HG02588 (cell line): ENCODE data around the gene MYO3B.

Experiments
- ATAC-seq: cut with Tn5 transposase; IDR thresholded peaks from one replicate; pipeline ENCODE4 v1.9.1; 2021; ENCODE audit warnings: mild to moderate bottlenecking, moderate library complexity; ENCODE audit not compliant: unreplicated experiment

The MYO3B gene

GRCh38 chr2:170208967-170209366 is 31.0 kb downstream of the MYO3B start:
- ATAC-seq, result no peak

- peak; percentile 51 for ATAC-seq
These were observed 34.8 kb downstream of the MYO3B start for GRCh38 chr2:170212625-170213280.

- ATAC-seq, result peak; percentile 15
These were observed 35.3 kb downstream of the MYO3B start for GRCh38 chr2:170213281-170213625.

- ATAC-seq, result no peak
These were observed 35.7 kb downstream of the MYO3B start for GRCh38 chr2:170213651-170214050.

- ATAC-seq, result no peak
These were observed 36.5 kb downstream of the MYO3B start for GRCh38 chr2:170214309-170214948.

- ATAC-seq, result no peak
These were observed 37.1 kb downstream of the MYO3B start for GRCh38 chr2:170215021-170215420.

- no peak for ATAC-seq
These were observed 38.5 kb downstream of the MYO3B start for GRCh38 chr2:170216428-170216827.

GRCh38 chr2:170216981-170217380 is 39.0 kb downstream of the MYO3B start:
- no peak for ATAC-seq

GRCh38 chr2:170217778-170218251 is 39.9 kb downstream of the MYO3B start:
- ATAC-seq, result no peak

- ATAC-seq, result no peak
These were observed 40.5 kb downstream of the MYO3B start for GRCh38 chr2:170218456-170218855.

GRCh38 chr2:170218931-170219330 is 41.0 kb downstream of the MYO3B start:
- no peak for ATAC-seq

GRCh38 chr2:170221317-170222288 is 43.7 kb downstream of the MYO3B start:
- ATAC-seq, result no peak

- no peak for ATAC-seq
These were observed 44.4 kb downstream of the MYO3B start for GRCh38 chr2:170222298-170222697.

GRCh38 chr2:170222842-170223241 is 44.9 kb downstream of the MYO3B start:
- ATAC-seq, result no peak

GRCh38 chr2:170224692-170225294 is 46.8 kb downstream of the MYO3B start:
- no peak for ATAC-seq

GRCh38 chr2:170226216-170226615 is 48.3 kb downstream of the MYO3B start:
- no peak for ATAC-seq

- ATAC-seq, result no peak
These were observed 49.6 kb downstream of the MYO3B start for GRCh38 chr2:170227507-170227947.

- ATAC-seq, result no peak
These were observed 50.0 kb downstream of the MYO3B start for GRCh38 chr2:170227951-170228350.

- ATAC-seq, result no peak
These were observed 50.5 kb downstream of the MYO3B start for GRCh38 chr2:170228429-170228828.

- ATAC-seq, result no peak
These were observed 51.2 kb downstream of the MYO3B start for GRCh38 chr2:170229125-170229524.

GRCh38 chr2:170229744-170230143 is 51.8 kb downstream of the MYO3B start:
- no peak for ATAC-seq
